Uterus (tissue), 2 donors: ENCODE data around the gene DDX24.

Experiments
- POLR2A ChIP-seq, 2 donors: fragments of 450-650 bp; IDR thresholded peaks; one replicate each; pipeline ENCODE4 v1.6.1; 2016; ENCODE audit warnings: antibody characterized with exemption in 2 of 2, mild to moderate bottlenecking in 1 of 2, moderate library complexity in 1 of 2
- TF ChIP-seq, protein P1 (sequence below), 4 experiments: fragments of 200-600 bp in 2 of 4; fragments of 450-650 bp in 2 of 4; sonication (generic) in 2 of 4; IDR thresholded peaks; one replicate each; pipeline ENCODE4 v1.5.1; 2016 to 2019; ENCODE audit warnings: antibody characterized with exemption in 4 of 4, mild to moderate bottlenecking in 2 of 4, moderate library complexity in 1 of 4

DNA sequence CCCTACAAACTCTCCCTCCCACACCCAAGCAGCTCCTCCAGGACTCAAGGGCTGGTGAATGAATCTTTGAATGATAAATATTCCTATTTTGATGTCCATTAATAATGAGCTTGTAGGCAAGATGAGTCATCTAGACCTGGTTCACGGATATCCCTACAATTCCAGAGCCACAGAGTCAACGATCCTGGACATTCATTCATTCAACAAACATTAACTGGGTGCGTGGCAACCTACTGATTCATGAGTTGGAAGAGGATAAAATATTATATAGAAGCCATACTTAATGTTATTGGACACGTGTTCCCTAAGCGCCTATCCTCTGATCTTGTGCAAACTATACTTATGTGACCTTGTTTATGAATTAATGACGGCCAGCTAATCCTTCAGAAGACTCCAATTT, 55.3 kb downstream of the DDX24 start:
- TF ChIP-seq, protein P1, sequence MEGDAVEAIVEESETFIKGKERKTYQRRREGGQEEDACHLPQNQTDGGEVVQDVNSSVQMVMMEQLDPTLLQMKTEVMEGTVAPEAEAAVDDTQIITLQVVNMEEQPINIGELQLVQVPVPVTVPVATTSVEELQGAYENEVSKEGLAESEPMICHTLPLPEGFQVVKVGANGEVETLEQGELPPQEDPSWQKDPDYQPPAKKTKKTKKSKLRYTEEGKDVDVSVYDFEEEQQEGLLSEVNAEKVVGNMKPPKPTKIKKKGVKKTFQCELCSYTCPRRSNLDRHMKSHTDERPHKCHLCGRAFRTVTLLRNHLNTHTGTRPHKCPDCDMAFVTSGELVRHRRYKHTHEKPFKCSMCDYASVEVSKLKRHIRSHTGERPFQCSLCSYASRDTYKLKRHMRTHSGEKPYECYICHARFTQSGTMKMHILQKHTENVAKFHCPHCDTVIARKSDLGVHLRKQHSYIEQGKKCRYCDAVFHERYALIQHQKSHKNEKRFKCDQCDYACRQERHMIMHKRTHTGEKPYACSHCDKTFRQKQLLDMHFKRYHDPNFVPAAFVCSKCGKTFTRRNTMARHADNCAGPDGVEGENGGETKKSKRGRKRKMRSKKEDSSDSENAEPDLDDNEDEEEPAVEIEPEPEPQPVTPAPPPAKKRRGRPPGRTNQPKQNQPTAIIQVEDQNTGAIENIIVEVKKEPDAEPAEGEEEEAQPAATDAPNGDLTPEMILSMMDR (IDR thresholded peaks at IDR 0.05) = no peak
- no peak for TF ChIP-seq POLR2A (IDR thresholded peaks at IDR 0.05)
